H1 (cell line): Measurements from ENCODE around the gene GPR150. TPM values are rescaled to one million over a fixed set of nuclear protein-coding genes. Genes with fewer than 3 reads are reported as not detected.

Source experiments
- CTCF ChIA-PET: fragments of 300-600 bp; sonication (Branson Sonifier 250); formaldehyde crosslinking; loops from one replicate; lab custom pipeline; 2021; ENCODE audit not compliant: partially characterized antibody; lab: Charles Lee
- POLR2A ChIA-PET: fragments of 300-600 bp; sonication (Branson Sonifier 250); formaldehyde crosslinking; loops from one replicate; lab custom pipeline; 2021; ENCODE audit warnings: inconsistent platforms; ENCODE audit not compliant: partially characterized antibody; lab: Charles Lee
- DNase-seq, 2 experiments: peaks; one replicate each; pipeline versions ENCODE4 v3.0.0 to v3.0.0-alpha.2; 2010 to 2022; ENCODE audit warnings: low spot score in 2 of 2, low read depth in 1 of 2, mixed read lengths in 1 of 2
- FAIRE-seq: peaks from 2 replicates; lab custom pipeline; 2011; peaks lifted over from hg19 to GRCh38; lab: Jason Lieb, UNC
- H2AFZ ChIP-seq: 2 replicates; pipeline ENCODE4 v1.8.1; 2012; ENCODE audit warnings: low read length, inconsistent platforms
- H2AK5ac ChIP-seq: 2 replicates; pipeline ENCODE4 v1.6.1; 2013; ENCODE audit warnings: low read depth, low read length
- H2BK120ac ChIP-seq: replicated peaks from 2 replicates; pipeline ENCODE3; 2013; ENCODE audit warnings: low read depth, low read length, inconsistent platforms
- H2BK12ac ChIP-seq: 2 replicates; pipeline ENCODE4 v1.6.1; 2013; ENCODE audit warnings: low read depth, low read length
- H2BK15ac ChIP-seq: 2 replicates; pipeline ENCODE4 v1.6.1; 2013; ENCODE audit warnings: low read length
- H2BK20ac ChIP-seq: 2 replicates; pipeline ENCODE4 v1.6.1; 2013; ENCODE audit warnings: low read length
- H2BK5ac ChIP-seq: 2 replicates; pipeline ENCODE4 v1.6.1; 2013; ENCODE audit warnings: low read depth, low read length
- H3K14ac ChIP-seq: 2 replicates; pipeline ENCODE4 v1.6.1; 2013; ENCODE audit warnings: inconsistent platforms; ENCODE audit not compliant: insufficient read length
- H3K18ac ChIP-seq: 2 replicates; pipeline ENCODE4 v1.6.1; 2013; ENCODE audit warnings: low read length; ENCODE audit errors: extremely low read depth
- H3K23ac ChIP-seq: 2 replicates; pipeline ENCODE4 v1.6.1; 2013; ENCODE audit warnings: inconsistent platforms; ENCODE audit not compliant: insufficient read length
- H3K23me2 ChIP-seq: 2 replicates; pipeline ENCODE4 v1.6.1; 2013; ENCODE audit warnings: low read depth, low read length
- H3K27ac ChIP-seq: 2 replicates; pipeline ENCODE4 v1.6.1; 2011; ENCODE audit warnings: low read depth, low read length, inconsistent platforms
- H3K27me3 ChIP-seq, 4 experiments: replicated peaks in 1 of 4; 1 replicate in 1 of 4; 2 replicates in 3 of 4; pipeline versions ENCODE4 v1.6.1 to v1.8.1; 2011 to 2013; ENCODE audit warnings: low read length in 3 of 4, mild to moderate bottlenecking in 3 of 4, inconsistent platforms in 2 of 4, mixed read lengths in 2 of 4, moderate library complexity in 1 of 4; ENCODE audit not compliant: control insufficient read depth in 3 of 4, insufficient read depth in 3 of 4; ENCODE audit errors: extremely low read depth in 1 of 4
- H3K36me3 ChIP-seq, 4 experiments: 2 replicates each; pipeline versions ENCODE4 v1.6.1 to v1.8.1; 2011 to 2013; ENCODE audit warnings: mild to moderate bottlenecking in 4 of 4, low read length in 3 of 4, moderate library complexity in 2 of 4, control low read depth in 1 of 4, inconsistent platforms in 1 of 4; ENCODE audit not compliant: insufficient read depth in 4 of 4, control insufficient read depth in 2 of 4
- H3K4ac ChIP-seq: replicated peaks from 2 replicates; pipeline ENCODE3; 2013; ENCODE audit warnings: low read length, low read depth, mixed read lengths, inconsistent platforms; ENCODE audit not compliant: insufficient read length
- H3K4me1 ChIP-seq, 4 experiments: replicated peaks in 1 of 4; 1 replicate in 1 of 4; 2 replicates in 3 of 4; pipeline versions ENCODE4 v1.6.1 to v1.8.1; 2011 to 2013; ENCODE audit warnings: low read length in 3 of 4, inconsistent platforms in 2 of 4, mixed read lengths in 1 of 4; ENCODE audit not compliant: insufficient read depth in 4 of 4, control insufficient read depth in 3 of 4
- H3K4me2 ChIP-seq, 2 experiments: 2 replicates each; pipeline versions ENCODE4 v1.6.1 to v1.8.1; 2011 to 2013; ENCODE audit warnings: low read depth in 2 of 2, low read length in 2 of 2, control low read depth in 1 of 2, inconsistent platforms in 1 of 2, mild to moderate bottlenecking in 1 of 2; ENCODE audit not compliant: insufficient read depth in 1 of 2
- H3K4me3 ChIP-seq, 4 experiments: fragments of 200-600, 300-600 bp in 1 of 4; sonication (generic), shearing (Covaris generic), sonication (Bioruptor Twin) in 1 of 4; 2 replicates each; pipeline versions ENCODE4 v1.5.1 to v1.8.1; 2011 to 2016; ENCODE audit warnings: low read length in 4 of 4, low read depth in 3 of 4, control low read depth in 2 of 4, inconsistent platforms in 2 of 4, mild to moderate bottlenecking in 2 of 4, mixed read lengths in 1 of 4, moderate library complexity in 1 of 4; ENCODE audit not compliant: insufficient read depth in 2 of 4; ENCODE audit errors: extremely low read depth in 1 of 4
- H3K56ac ChIP-seq: replicated peaks from 2 replicates; pipeline ENCODE3; 2013; ENCODE audit warnings: low read depth, mild to moderate bottlenecking, mixed read lengths, low read length, inconsistent platforms; ENCODE audit not compliant: insufficient read length
- H3K79me1 ChIP-seq: 2 replicates; pipeline ENCODE4 v1.6.1; 2013; ENCODE audit warnings: low read depth, low read length, control low read depth
- H3K79me2 ChIP-seq, 2 experiments: 2 replicates each; pipeline versions ENCODE4 v1.6.1 to v1.8.1; 2012 to 2013; ENCODE audit warnings: low read length in 2 of 2, mild to moderate bottlenecking in 2 of 2, inconsistent platforms in 1 of 2; ENCODE audit not compliant: insufficient read depth in 2 of 2, control insufficient read depth in 1 of 2
- H3K9ac ChIP-seq, 4 experiments: replicated peaks in 1 of 4; 1 replicate in 1 of 4; 2 replicates in 3 of 4; pipeline versions ENCODE4 v1.6.1 to v1.8.1; 2011 to 2013; ENCODE audit warnings: low read depth in 3 of 4, low read length in 3 of 4, control low read depth in 2 of 4, mild to moderate bottlenecking in 2 of 4, moderate library complexity in 2 of 4, inconsistent platforms in 1 of 4; ENCODE audit errors: extremely low read depth in 1 of 4
- H3K9me3 ChIP-seq, 2 experiments: 2 replicates each; pipeline versions ENCODE4 v1.6.1 to v1.8.1; 2012 to 2013; ENCODE audit warnings: mild to moderate bottlenecking in 2 of 2, moderate library complexity in 2 of 2, control low read depth in 1 of 2, inconsistent platforms in 1 of 2, low read depth in 1 of 2, low read length in 1 of 2, mixed read lengths in 1 of 2; ENCODE audit not compliant: insufficient read depth in 2 of 2
- H4K20me1 ChIP-seq, 2 experiments: replicated peaks in 1 of 2; 2 replicates each; pipeline versions ENCODE3 to v1.8.1; 2011 to 2013; ENCODE audit warnings: inconsistent platforms in 2 of 2, low read length in 2 of 2, mild to moderate bottlenecking in 1 of 2; ENCODE audit not compliant: insufficient read depth in 2 of 2, control insufficient read depth in 1 of 2
- H4K5ac ChIP-seq: 2 replicates; pipeline ENCODE4 v1.6.1; 2013; ENCODE audit warnings: low read length, low read depth, mixed read lengths, inconsistent platforms; ENCODE audit not compliant: insufficient read length
- H4K8ac ChIP-seq: 2 replicates; pipeline ENCODE4 v1.8.0; 2013; ENCODE audit warnings: mild to moderate bottlenecking, moderate library complexity, low read length, inconsistent platforms; ENCODE audit not compliant: insufficient read depth; ENCODE audit errors: extremely low read depth
- H4K91ac ChIP-seq: replicated peaks from 2 replicates; pipeline ENCODE3; 2013; ENCODE audit warnings: low read length, mixed read lengths, inconsistent platforms; ENCODE audit not compliant: insufficient read length
- ASH2L ChIP-seq: fragments of 200-600, 300-600 bp; sonication (generic); IDR thresholded peaks from one replicate; pipeline ENCODE4 v1.7.1; 2017; ENCODE audit warnings: low read length
- CBX5 ChIP-seq: fragments of 300-800, 300-1000 bp; sonication (generic); IDR thresholded peaks from 2 replicates; pipeline ENCODE4 v1.7.1; 2016; ENCODE audit warnings: antibody characterized with exemption, low read length, low read depth
- CREB1 ChIP-seq: IDR thresholded peaks from 2 replicates; pipeline ENCODE4 v1.6.1; 2012; ENCODE audit warnings: inconsistent platforms
- EGR1 ChIP-seq: IDR thresholded peaks from 2 replicates; pipeline ENCODE4 v1.6.1; 2011; ENCODE audit warnings: low read depth, low read length, borderline replicate concordance
- FOSL1 ChIP-seq: IDR thresholded peaks from 2 replicates; pipeline ENCODE4 v1.6.1; 2011; ENCODE audit warnings: mild to moderate bottlenecking, low read depth, low read length, moderate library complexity; ENCODE audit not compliant: insufficient read depth
- HDAC6 ChIP-seq: IDR thresholded peaks from one replicate; pipeline ENCODE4 v1.7.1; 2012; ENCODE audit warnings: low read depth, mild to moderate bottlenecking, inconsistent platforms, low read length, moderate library complexity
- JUN ChIP-seq: IDR thresholded peaks from 2 replicates; pipeline ENCODE4 v1.6.1; 2011; ENCODE audit warnings: low read depth, mild to moderate bottlenecking, improper control_type of control experiment, low read length
- NANOG ChIP-seq: IDR thresholded peaks from 2 replicates; pipeline ENCODE4 v1.6.1; 2011; ENCODE audit warnings: low read length, low read depth, mild to moderate bottlenecking, inconsistent platforms; ENCODE audit not compliant: insufficient read depth, poor library complexity, severe bottlenecking
- POLR2A ChIP-seq, 2 experiments: IDR thresholded peaks; 1 replicate in 1 of 2; 2 replicates in 1 of 2; pipeline ENCODE4 v1.6.1; 2011; ENCODE audit warnings: low read depth in 2 of 2, low read length in 2 of 2, mild to moderate bottlenecking in 2 of 2; ENCODE audit errors: control extremely low read depth in 1 of 2
- RNF2 ChIP-seq: fragments of 200-900, 300-1000 bp; sonication (generic); IDR thresholded peaks from 2 replicates; pipeline ENCODE4 v1.7.1; 2016; ENCODE audit warnings: borderline replicate concordance, low read depth, mild to moderate bottlenecking, antibody characterized with exemption, low read length; ENCODE audit not compliant: poor library complexity, severe bottlenecking; ENCODE audit errors: missing control alignments
- SP2 ChIP-seq: IDR thresholded peaks from 2 replicates; pipeline ENCODE4 v1.6.1; 2012; ENCODE audit warnings: mild to moderate bottlenecking, low read length, inconsistent platforms
- SP4 ChIP-seq: IDR thresholded peaks from 2 replicates; pipeline ENCODE4 v1.6.1; 2012; ENCODE audit warnings: low read length, inconsistent platforms
- polyA plus RNA-seq, 7 experiments: library from polyadenylated mRNA; depleted of rRNA in 3 of 7; stranded (reverse) in 5 of 7; unstranded in 2 of 7; fragments of >200 nt in 5 of 7; fragments of 200-250 nt in 2 of 7; gene quantifications; 1 replicate in 5 of 7; 2 replicates in 1 of 7; 4 replicates in 1 of 7; pipeline versions ENCODE4 v1.2.1 to v1.2.3, GENCODE V29; 2011 to 2013; ENCODE audit warnings: missing spikeins in 2 of 7, mixed read lengths in 2 of 7
- total RNA-seq: library from RNA; stranded (reverse); fragmentation: NEBNext Ultra II Directional; extraction: Animal tissue kit (Norgen Biotek cat#: 25700); gene quantifications from 2 replicates; pipeline ENCODE4 v1.2.1, GENCODE V29; 2021
- TF ChIP-seq, protein P1 (sequence below): IDR thresholded peaks from 2 replicates; pipeline ENCODE4 v1.6.1; 2011; ENCODE audit warnings: low read depth, mild to moderate bottlenecking, low read length; ENCODE audit not compliant: insufficient read depth

Gene GPR150
- total and polyA plus RNA-seq, 2 of the 8 experiments (the other 6 are each of a cell fraction or from before 2014, with no cell fraction given) = 0.14 TPM; not detected in 1

DNA sequence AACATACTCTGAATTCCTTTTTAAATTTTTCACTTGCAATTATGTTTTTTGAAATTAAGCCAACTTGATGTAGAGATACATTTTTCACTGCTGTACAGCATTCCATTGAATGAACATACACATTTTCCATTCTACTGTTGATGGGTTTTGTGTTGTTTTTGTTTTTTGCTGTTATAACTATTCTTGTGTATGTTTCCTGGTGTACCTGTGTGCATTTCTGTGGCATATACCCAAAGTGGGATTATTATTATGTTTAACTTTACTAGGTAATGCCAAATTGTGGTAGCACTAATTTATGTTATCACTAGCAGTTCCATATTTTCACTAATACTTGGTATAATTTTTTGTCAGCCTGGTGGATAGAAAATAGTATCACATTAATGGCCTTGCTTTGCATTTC lies 29.4 kb downstream of the GPR150 start:
- no peak overlapping the region for H2BK20ac ChIP-seq
- no peak overlapping the region for H3K14ac ChIP-seq
- H3K23ac ChIP-seq = no peak overlapping the region
- no peak overlapping the region for H2AK5ac ChIP-seq
- ChIA-PET CTCF (no interaction called here), POLR2A (no interaction called here)
- no peak overlapping the region for H2BK5ac ChIP-seq
- H3K79me2 ChIP-seq = no peaks in the 10 kb centered on the region
- H3K56ac ChIP-seq = no peak overlapping the region
- no peak overlapping the region for H4K8ac ChIP-seq
- no peak overlapping the region for H3K4me2 ChIP-seq
- H3K4me1 ChIP-seq = peaks cover 0 to 6% (median 3%) of the 10 kb centered on the region in 4 experiments; a peak in 2 of 7 replicates
- FAIRE-seq = no peak
- no peak overlapping the region for H3K18ac ChIP-seq
- no peaks in the 10 kb centered on the region for H3K79me1 ChIP-seq
- no peaks in the 10 kb centered on the region for H3K9me3 ChIP-seq
- no peak overlapping the region for H3K9ac ChIP-seq
- no peak for DNase-seq
- H2BK15ac ChIP-seq = no peak overlapping the region
- no peak overlapping the region for H4K5ac ChIP-seq
- no peak overlapping the region for H2BK120ac ChIP-seq
- no peak overlapping the region for H2BK12ac ChIP-seq
- no peaks in the 10 kb centered on the region for H3K36me3 ChIP-seq
- no peaks in the 10 kb centered on the region for H4K20me1 ChIP-seq
- no peaks in the 10 kb centered on the region for H3K27me3 ChIP-seq
- H3K23me2 ChIP-seq = peaks cover 7% of the 10 kb centered on the region
- H3K4ac ChIP-seq = no peak overlapping the region
- H2AFZ ChIP-seq = no peak overlapping the region
- no peak overlapping the region for H3K4me3 ChIP-seq
- no peak overlapping the region for H3K27ac ChIP-seq
- no peak overlapping the region for H4K91ac ChIP-seq
- TF ChIP-seq POLR2A (IDR thresholded peaks at IDR 0.05; ENCODE audit: control extremely low read depth in 1 of 2, low read depth in 2 of 2, low read length in 2 of 2) = no peak
- TF ChIP-seq RNF2 = no peak
- TF ChIP-seq EGR1 = no peak
- no peak for TF ChIP-seq SP2
- no peak for TF ChIP-seq ASH2L
- no peak for TF ChIP-seq SP4
- no peak for TF ChIP-seq HDAC6
- TF ChIP-seq JUN = no peak
- TF ChIP-seq, protein P1, sequence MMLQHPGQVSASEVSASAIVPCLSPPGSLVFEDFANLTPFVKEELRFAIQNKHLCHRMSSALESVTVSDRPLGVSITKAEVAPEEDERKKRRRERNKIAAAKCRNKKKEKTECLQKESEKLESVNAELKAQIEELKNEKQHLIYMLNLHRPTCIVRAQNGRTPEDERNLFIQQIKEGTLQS = no peak
- TF ChIP-seq NANOG = no peak
- TF ChIP-seq CREB1 = no peak
- no peak for TF ChIP-seq FOSL1
- TF ChIP-seq CBX5 = no peak
